Measurements from ENCODE around the gene MCOLN2. TPM values are rescaled to one million over a fixed set of nuclear protein-coding genes. Genes with fewer than 3 reads are reported as not detected.
"Not testable (repeated sequence)": the region's sequence is repeated elsewhere in the genome, so short reads cannot be mapped to it uniquely, and the experiment has no call there.

The MCOLN2 gene
- total RNA-seq, 1 experiment from 2014 or later = 3.8 TPM

DNA sequence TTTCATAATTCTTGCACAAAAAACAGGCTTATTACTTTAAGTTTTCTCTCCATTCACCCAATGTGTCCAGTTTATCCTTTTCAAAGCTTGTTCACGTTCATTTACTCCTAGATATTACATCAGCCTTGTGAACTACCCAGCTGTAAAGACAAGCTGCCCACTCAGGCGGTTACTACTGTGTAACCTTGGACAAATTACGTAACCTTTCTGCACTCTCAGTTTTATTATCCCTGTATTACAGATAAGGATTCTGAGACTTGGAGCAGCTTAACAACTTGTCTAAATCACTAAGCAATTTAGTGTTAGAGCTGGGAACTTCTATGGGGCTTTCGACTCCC lies 83.4 kb downstream of the MCOLN2 start:
- ChIA-PET POLR2A (interaction anchor here (0.9 kb wide), 1 partner anchor 20 kb away, joined by 4 read pairs; no protein-coding TSS in a partner anchor), CTCF (no interaction called here)
- no peak overlapping the region for H3K4me3 Mint-ChIP-seq
- DNase-seq (ENCODE audit: low spot score) (no peak), ATAC-seq (no peak)
- H3K27ac Mint-ChIP-seq = no peak overlapping the region
- H3K36me3 Mint-ChIP-seq = no peaks in the 10 kb centered on the region
- peaks cover 4% of the 10 kb centered on the region; the same call in 1 of the 2 replicates for H3K9me3 Mint-ChIP-seq
- H3K27me3 Mint-ChIP-seq (ENCODE audit: low read depth) = no peaks in the 10 kb centered on the region
- no peaks in the 10 kb centered on the region for H3K4me1 Mint-ChIP-seq
- TF ChIP-seq FOXP1 (CRISPR knock-in tag; IDR thresholded peaks at IDR 0.05; ENCODE audit: borderline replicate concordance) = no peak
- TF ChIP-seq ZNF416 (CRISPR knock-in tag; IDR thresholded peaks at IDR 0.05) = no peak
- no peak for TF ChIP-seq CREM (CRISPR knock-in tag; IDR thresholded peaks at IDR 0.05)
- TF ChIP-seq, protein P1, sequence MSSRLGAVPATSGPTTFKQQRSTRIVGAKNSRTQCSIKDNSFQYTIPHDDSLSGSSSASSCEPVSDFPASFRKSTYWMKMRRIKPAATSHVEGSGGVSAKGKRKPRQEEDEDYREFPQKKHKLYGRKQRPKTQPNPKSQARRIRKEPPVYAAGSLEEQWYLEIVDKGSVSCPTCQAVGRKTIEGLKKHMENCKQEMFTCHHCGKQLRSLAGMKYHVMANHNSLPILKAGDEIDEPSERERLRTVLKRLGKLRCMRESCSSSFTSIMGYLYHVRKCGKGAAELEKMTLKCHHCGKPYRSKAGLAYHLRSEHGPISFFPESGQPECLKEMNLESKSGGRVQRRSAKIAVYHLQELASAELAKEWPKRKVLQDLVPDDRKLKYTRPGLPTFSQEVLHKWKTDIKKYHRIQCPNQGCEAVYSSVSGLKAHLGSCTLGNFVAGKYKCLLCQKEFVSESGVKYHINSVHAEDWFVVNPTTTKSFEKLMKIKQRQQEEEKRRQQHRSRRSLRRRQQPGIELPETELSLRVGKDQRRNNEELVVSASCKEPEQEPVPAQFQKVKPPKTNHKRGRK (CRISPR knock-in tag; IDR thresholded peaks at IDR 0.05; ENCODE audit: borderline replicate concordance) = no peak
- TF ChIP-seq HMGXB4 (CRISPR knock-in tag; IDR thresholded peaks at IDR 0.05) = no peak
- no peak for TF ChIP-seq AFF4 (CRISPR knock-in tag; IDR thresholded peaks at IDR 0.05; ENCODE audit: borderline replicate concordance)
- TF ChIP-seq CBFB (CRISPR knock-in tag; IDR thresholded peaks at IDR 0.05; ENCODE audit: low read depth) = no peak
- TF ChIP-seq, protein P2, sequence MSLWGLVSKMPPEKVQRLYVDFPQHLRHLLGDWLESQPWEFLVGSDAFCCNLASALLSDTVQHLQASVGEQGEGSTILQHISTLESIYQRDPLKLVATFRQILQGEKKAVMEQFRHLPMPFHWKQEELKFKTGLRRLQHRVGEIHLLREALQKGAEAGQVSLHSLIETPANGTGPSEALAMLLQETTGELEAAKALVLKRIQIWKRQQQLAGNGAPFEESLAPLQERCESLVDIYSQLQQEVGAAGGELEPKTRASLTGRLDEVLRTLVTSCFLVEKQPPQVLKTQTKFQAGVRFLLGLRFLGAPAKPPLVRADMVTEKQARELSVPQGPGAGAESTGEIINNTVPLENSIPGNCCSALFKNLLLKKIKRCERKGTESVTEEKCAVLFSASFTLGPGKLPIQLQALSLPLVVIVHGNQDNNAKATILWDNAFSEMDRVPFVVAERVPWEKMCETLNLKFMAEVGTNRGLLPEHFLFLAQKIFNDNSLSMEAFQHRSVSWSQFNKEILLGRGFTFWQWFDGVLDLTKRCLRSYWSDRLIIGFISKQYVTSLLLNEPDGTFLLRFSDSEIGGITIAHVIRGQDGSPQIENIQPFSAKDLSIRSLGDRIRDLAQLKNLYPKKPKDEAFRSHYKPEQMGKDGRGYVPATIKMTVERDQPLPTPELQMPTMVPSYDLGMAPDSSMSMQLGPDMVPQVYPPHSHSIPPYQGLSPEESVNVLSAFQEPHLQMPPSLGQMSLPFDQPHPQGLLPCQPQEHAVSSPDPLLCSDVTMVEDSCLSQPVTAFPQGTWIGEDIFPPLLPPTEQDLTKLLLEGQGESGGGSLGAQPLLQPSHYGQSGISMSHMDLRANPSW (CRISPR knock-in tag; conservative IDR thresholded peaks at IDR 0.05; ENCODE audit: low read depth) = no peak

GRCh38 chr1:84912726-84913554 lies 84.0 kb downstream of the MCOLN2 start:
- peaks cover 4% of the 10 kb centered on the region; the same call in 1 of the 2 replicates for H3K9me3 Mint-ChIP-seq
- DNase-seq (ENCODE audit: low spot score) (no peak), ATAC-seq (no peak)
- H3K27me3 Mint-ChIP-seq (ENCODE audit: low read depth) = no peaks in the 10 kb centered on the region
- no peak overlapping the region for H3K27ac Mint-ChIP-seq
- no peak for TF ChIP-seq GABPB1 (CRISPR knock-in tag; IDR thresholded peaks at IDR 0.05)
- TF ChIP-seq, protein P3, sequence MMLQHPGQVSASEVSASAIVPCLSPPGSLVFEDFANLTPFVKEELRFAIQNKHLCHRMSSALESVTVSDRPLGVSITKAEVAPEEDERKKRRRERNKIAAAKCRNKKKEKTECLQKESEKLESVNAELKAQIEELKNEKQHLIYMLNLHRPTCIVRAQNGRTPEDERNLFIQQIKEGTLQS (CRISPR knock-in tag; conservative IDR thresholded peaks at IDR 0.05) = no peak
- TF ChIP-seq, protein P4, sequence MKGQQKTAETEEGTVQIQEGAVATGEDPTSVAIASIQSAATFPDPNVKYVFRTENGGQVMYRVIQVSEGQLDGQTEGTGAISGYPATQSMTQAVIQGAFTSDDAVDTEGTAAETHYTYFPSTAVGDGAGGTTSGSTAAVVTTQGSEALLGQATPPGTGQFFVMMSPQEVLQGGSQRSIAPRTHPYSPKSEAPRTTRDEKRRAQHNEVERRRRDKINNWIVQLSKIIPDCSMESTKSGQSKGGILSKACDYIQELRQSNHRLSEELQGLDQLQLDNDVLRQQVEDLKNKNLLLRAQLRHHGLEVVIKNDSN (CRISPR knock-in tag; IDR thresholded peaks at IDR 0.05) = no peak
- TF ChIP-seq SMAD3 (CRISPR knock-in tag; IDR thresholded peaks at IDR 0.05; ENCODE audit: borderline replicate concordance) = no peak
- no peak for TF ChIP-seq ZNF219 (CRISPR knock-in tag; IDR thresholded peaks at IDR 0.05; ENCODE audit: borderline replicate concordance)
- no peaks in the 10 kb centered on the region for H3K4me1 Mint-ChIP-seq
- ChIA-PET CTCF (interaction anchor here (1.4 kb wide), 1 partner anchor 130 kb away, joined by 3 read pairs; no protein-coding TSS in a partner anchor), POLR2A (interaction anchor here (0.9 kb wide), 1 partner anchor 19 kb away, joined by 4 read pairs; no protein-coding TSS in a partner anchor)
- H3K4me3 Mint-ChIP-seq = no peak overlapping the region
- no peaks in the 10 kb centered on the region for H3K36me3 Mint-ChIP-seq

GRCh38 chr1:84908746-84909464 lies 88.0 kb downstream of the MCOLN2 start:
- H3K27ac Mint-ChIP-seq; H3K9me3 Mint-ChIP-seq; CTCF ChIA-PET; H3K36me3 Mint-ChIP-seq; H3K4me3 Mint-ChIP-seq; H3K27me3 Mint-ChIP-seq (ENCODE audit: low read depth); POLR2A ChIA-PET; ATAC-seq; DNase-seq (ENCODE audit: low spot score): not testable (repeated sequence)
- peaks cover 10% of the 10 kb centered on the region for H3K4me1 Mint-ChIP-seq
